ENCODE measurements around the gene NDUFB1.

NDUFB1 gene

DNA sequence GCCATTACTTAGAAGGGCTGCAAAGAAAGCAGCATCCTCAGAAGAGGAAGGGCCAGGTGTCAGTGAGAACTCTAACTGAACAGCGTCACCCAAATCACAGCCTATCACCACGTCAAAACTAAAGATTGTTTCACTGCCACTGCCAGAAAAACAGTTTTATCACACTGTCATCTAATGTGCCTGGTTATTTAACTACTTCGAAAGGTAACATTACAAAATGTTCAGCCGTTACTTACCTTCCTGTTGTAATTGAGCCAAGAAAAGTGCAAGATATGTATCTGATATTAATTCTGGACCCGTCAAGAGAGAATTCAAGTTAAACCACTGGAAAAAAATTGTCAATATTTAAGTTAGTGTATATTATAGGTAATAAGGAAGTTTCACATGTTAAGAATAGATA is 33.0 kb downstream of the NDUFB1 start:
- no peak for FAIRE-seq

DNA sequence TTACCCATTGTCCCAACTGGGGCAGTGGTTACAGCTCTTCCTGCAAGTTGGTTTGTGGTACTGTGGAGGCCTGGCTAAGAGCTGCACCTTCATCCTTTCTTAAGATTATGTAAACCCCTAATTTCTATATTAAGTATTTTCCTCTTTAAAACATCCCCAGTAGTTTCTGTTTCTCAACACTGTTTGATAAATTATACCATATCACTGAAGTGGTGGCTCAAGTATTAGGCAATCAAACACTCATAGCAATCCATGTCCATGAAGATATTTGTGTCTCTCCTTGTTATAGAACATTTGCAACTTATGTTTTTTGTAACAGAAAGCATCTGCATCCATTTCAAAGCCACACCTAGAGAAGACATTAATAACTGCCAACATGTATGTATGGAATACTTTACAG is 47.0 kb downstream of the NDUFB1 start:
- no peak for FAIRE-seq

All from G401.6 (cell line).